Prostate gland (tissue), 2 donors: ENCODE results near the gene CAPN5. TPM values are rescaled to one million over a fixed set of nuclear protein-coding genes. Genes with fewer than 3 reads are reported as not detected.

Experiments used
- DNase-seq: peaks from one replicate; pipeline ENCODE4 v3.0.0-alpha.2; 2019; ENCODE audit warnings: low spot score
- H3K27ac ChIP-seq, 2 donors: fragments of 200-600 bp; sonication (generic); 2 replicates each; pipeline ENCODE4 v1.5.1; 2017 to 2019
- H3K27me3 ChIP-seq: fragments of 200-600 bp; sonication (generic); replicated peaks from 2 replicates; pipeline ENCODE4 v1.5.1; 2019; ENCODE audit not compliant: insufficient read depth
- H3K36me3 ChIP-seq, 2 donors: fragments of 200-600 bp; sonication (generic); 1 replicate in 1 of 2; 2 replicates in 1 of 2; pipeline versions ENCODE4 v1.5.1 to v1.8.1; 2017 to 2019
- H3K4me1 ChIP-seq: fragments of 200-600 bp; sonication (generic); replicated peaks from 2 replicates; pipeline ENCODE4 v1.5.1; 2019
- H3K4me3 ChIP-seq, 2 donors: fragments of 200-600 bp; sonication (generic); 2 replicates each; pipeline ENCODE4 v1.5.1; 2017 to 2019
- H3K9me3 ChIP-seq: fragments of 200-600 bp; sonication (generic); 2 replicates; pipeline ENCODE4 v1.5.1; 2017
- CTCF ChIP-seq, 4 experiments: fragments of 200-600 bp in 2 of 4; fragments of 450-650 bp in 2 of 4; sonication (generic) in 2 of 4; IDR thresholded peaks; 1 replicate in 3 of 4; 2 replicates in 1 of 4; pipeline ENCODE4 v1.5.1; 2016 to 2019; ENCODE audit warnings: antibody characterized with exemption in 4 of 4, mild to moderate bottlenecking in 2 of 4, moderate library complexity in 2 of 4
- POLR2A ChIP-seq: fragments of 450-650 bp; IDR thresholded peaks from one replicate; pipeline ENCODE4 v1.6.1; 2016; ENCODE audit warnings: antibody characterized with exemption, mild to moderate bottlenecking
- POLR2AphosphoS5 ChIP-seq: sonication (generic); formaldehyde crosslinking; IDR thresholded peaks from one replicate; pipeline ENCODE4 v1.6.1; 2017; ENCODE audit warnings: antibody characterized with exemption
- WGBS: methylation state at CpG from one replicate; pipeline ENCODE4 v1.1.5; 2018; 5-methylcytosine and 5-hydroxymethylcytosine counted together
- intact Hi-C: fragments of 100-400 bp; cut with DNase I; formaldehyde crosslinking; loops from one replicate; pipeline ENCODE4 v1.14.2; 2022
- total RNA-seq, 2 donors: library from RNA; depleted of rRNA; stranded (reverse); fragments of >200 nt; gene quantifications; one replicate each; pipeline ENCODE4 v1.1.0, GENCODE V29; 2016

Gene CAPN5
- total RNA-seq, 2 donors from 2014 or later, result 28.6 to 83.5 TPM

- Histone ChIP-seq H3K4me3 (no peak overlapping the region), H3K27ac (no peak overlapping the region), H3K9me3 (no peaks in the 10 kb centered on the region), H3K27me3 (peaks cover 7% of the 10 kb centered on the region), H3K4me1 (peaks cover 3% of the 10 kb centered on the region), H3K36me3 (no peaks in the 10 kb centered on the region)
- intact Hi-C loops, result loop anchor here (10.0 kb wide), 3 partner anchors 116 to 306 kb away; no protein-coding TSS in a partner anchor
- 93% methylated on average over 13 of the region's 13 CpGs for WGBS
- DNase-seq, result no peak
- TF ChIP-seq CTCF (IDR thresholded peaks at IDR 0.05), result no peak
- TF ChIP-seq POLR2AphosphoS5, result no peak
- no peak for TF ChIP-seq POLR2A
Observed at GRCh38 chr11:77040889-77041288, 25.9 kb upstream of the CAPN5 start.

- no peaks in the 10 kb centered on the region for H3K4me1 ChIP-seq
- H3K27me3 ChIP-seq, result peaks cover 7% of the 10 kb centered on the region
Observed at GRCh38 chr11:77042111-77042726, 24.6 kb upstream of the CAPN5 start.

GRCh38 chr11:77044356-77044755 is 22.4 kb upstream of the CAPN5 start:
- Histone ChIP-seq H3K27ac (no peak overlapping the region), H3K9me3 (no peaks in the 10 kb centered on the region), H3K27me3 (peaks cover 7% of the 10 kb centered on the region), H3K36me3 (no peaks in the 10 kb centered on the region), H3K4me1 (no peaks in the 10 kb centered on the region), H3K4me3 (no peak overlapping the region)
- intact Hi-C loops, result loop anchor here (10.0 kb wide), 3 partner anchors 120 to 310 kb away; no protein-coding TSS in a partner anchor
- 88% methylated on average over 2 of the region's 2 CpGs for WGBS
- no peak for DNase-seq
- TF ChIP-seq CTCF (IDR thresholded peaks at IDR 0.05) (no peak), POLR2AphosphoS5 (no peak), POLR2A (no peak)

More at GRCh38 chr11:77042111-77042726, 24.6 kb upstream of the CAPN5 start:
- no peak for TF ChIP-seq CTCF (IDR thresholded peaks at IDR 0.05)
- no peak for TF ChIP-seq POLR2AphosphoS5
- no peak for TF ChIP-seq POLR2A
- no peak overlapping the region for H3K27ac ChIP-seq
- no peaks in the 10 kb centered on the region for H3K9me3 ChIP-seq
- intact Hi-C loops, result loop anchor here (10.0 kb wide), 3 partner anchors 117 to 307 kb away; no protein-coding TSS in a partner anchor
- no peak for DNase-seq
- H3K4me3 ChIP-seq, result no peak overlapping the region
- no peaks in the 10 kb centered on the region for H3K36me3 ChIP-seq
- 95% methylated on average over 13 of the region's 13 CpGs for WGBS

- DNase-seq, result no peak
- Histone ChIP-seq H3K4me1 (no peaks in the 10 kb centered on the region), H3K36me3 (no peaks in the 10 kb centered on the region), H3K9me3 (no peaks in the 10 kb centered on the region), H3K27ac (no peak overlapping the region), H3K4me3 (no peak overlapping the region), H3K27me3 (peaks cover 7% of the 10 kb centered on the region)
- intact Hi-C loops, result loop anchor here (5.0 to 10.0 kb wide), 4 partner anchors 120 to 310 kb away; no protein-coding TSS in a partner anchor
- WGBS, result 95% methylated on average over 9 of the region's 9 CpGs
- TF ChIP-seq POLR2AphosphoS5, result no peak
- no peak for TF ChIP-seq POLR2A
- no peak for TF ChIP-seq CTCF (IDR thresholded peaks at IDR 0.05)
Observed at GRCh38 chr11:77044886-77045285, 21.9 kb upstream of the CAPN5 start.

GRCh38 chr11:77046060-77046501 is 20.7 kb upstream of the CAPN5 start:
- TF ChIP-seq CTCF (IDR thresholded peaks at IDR 0.05) (peak; percentile 55 to 93 (median 85)), POLR2A (no peak), POLR2AphosphoS5 (no peak)
- 5% methylated on average over 39 of the region's 39 CpGs for WGBS
- no peaks in the 10 kb centered on the region for H3K36me3 ChIP-seq
- H3K27me3 ChIP-seq, result no peaks in the 10 kb centered on the region
- no peak overlapping the region for H3K4me3 ChIP-seq
- H3K9me3 ChIP-seq, result no peaks in the 10 kb centered on the region
- H3K27ac ChIP-seq, result no peak overlapping the region
- H3K4me1 ChIP-seq, result no peaks in the 10 kb centered on the region
- no peak for DNase-seq
- intact Hi-C loops, result loop anchor here (5.0 to 10.0 kb wide), 4 partner anchors 121 to 311 kb away; no protein-coding TSS in a partner anchor
